ACC112 (cell line): ENCODE data around the gene LRRC53.

Source experiments
- H2AFZ ChIP-seq: fragments of 200-600 bp; sonication (generic); one replicate; pipeline ENCODE4 v1.6.0; 2017; ENCODE audit warnings: antibody characterized with exemption, low read length; ENCODE audit not compliant: unreplicated experiment
- H3K27ac ChIP-seq: fragments of 200-600 bp; sonication (generic); 2 replicates; pipeline ENCODE4 v1.5.1; 2014; ENCODE audit warnings: low read depth, mild to moderate bottlenecking, antibody characterized with exemption, low read length, moderate library complexity
- H3K27me3 ChIP-seq: fragments of 200-600 bp; sonication (generic); 2 replicates; pipeline ENCODE4 v1.6.1; 2014; ENCODE audit warnings: mild to moderate bottlenecking, antibody characterized with exemption, low read length, moderate library complexity, mixed read lengths; ENCODE audit not compliant: insufficient read depth
- H3K36me3 ChIP-seq: fragments of 200-600 bp; sonication (generic); 2 replicates; pipeline ENCODE4 v1.6.1; 2016; ENCODE audit warnings: mild to moderate bottlenecking, antibody characterized with exemption, low read length, moderate library complexity, mixed read lengths; ENCODE audit not compliant: insufficient read depth
- H3K4me1 ChIP-seq: fragments of 200-600 bp; sonication (generic); one replicate; pipeline ENCODE4 v1.6.1; 2016; ENCODE audit warnings: low read length, mixed read lengths; ENCODE audit not compliant: insufficient read depth, unreplicated experiment, control insufficient read depth
- H3K4me3 ChIP-seq: fragments of 200-600 bp; sonication (generic); 2 replicates; pipeline ENCODE4 v1.5.1; 2014; ENCODE audit warnings: mild to moderate bottlenecking, low read depth, low read length
- H3K79me2 ChIP-seq: fragments of 200-600 bp; sonication (generic); one replicate; pipeline ENCODE4 v1.6.0; 2016; ENCODE audit warnings: low read length; ENCODE audit not compliant: control insufficient read depth, unreplicated experiment, insufficient read depth

The LRRC53 gene

DNA sequence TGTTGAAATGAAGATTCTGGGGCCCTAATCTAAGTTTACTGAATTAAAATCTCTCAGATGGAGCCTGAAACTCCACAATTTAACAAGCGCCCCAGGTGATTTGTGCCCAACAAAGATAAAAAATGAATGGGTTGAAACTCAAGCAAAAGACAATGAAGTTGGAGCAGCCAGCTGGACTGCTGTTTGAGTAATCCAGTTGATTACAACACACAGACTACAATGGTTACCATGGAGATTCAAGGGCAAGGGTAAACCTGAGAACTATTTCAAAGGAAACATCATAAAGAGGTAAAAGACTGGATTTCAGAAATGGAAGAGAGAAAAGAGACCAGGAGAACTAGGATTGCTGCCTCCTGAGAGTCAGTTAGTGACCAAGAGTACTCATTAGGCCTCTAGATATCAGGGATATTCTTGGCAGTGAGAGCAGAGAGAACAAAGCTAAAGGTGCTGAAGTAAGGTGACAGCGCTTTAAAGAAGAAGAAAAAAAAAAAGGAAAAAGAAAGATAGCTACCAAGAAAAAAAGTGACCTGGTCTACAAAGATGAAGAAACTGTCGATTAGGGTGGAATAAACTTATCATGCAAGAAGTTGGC is 44.5 kb downstream of the LRRC53 start:
- Histone ChIP-seq H3K36me3 (no peaks in the 10 kb centered on the region), H3K27ac (no peak overlapping the region), H3K4me1 (peaks cover 9% of the 10 kb centered on the region), H3K79me2 (no peaks in the 10 kb centered on the region), H3K4me3 (no peak overlapping the region), H2AFZ (no peak overlapping the region), H3K27me3 (peaks cover 36% of the 10 kb centered on the region)

DNA sequence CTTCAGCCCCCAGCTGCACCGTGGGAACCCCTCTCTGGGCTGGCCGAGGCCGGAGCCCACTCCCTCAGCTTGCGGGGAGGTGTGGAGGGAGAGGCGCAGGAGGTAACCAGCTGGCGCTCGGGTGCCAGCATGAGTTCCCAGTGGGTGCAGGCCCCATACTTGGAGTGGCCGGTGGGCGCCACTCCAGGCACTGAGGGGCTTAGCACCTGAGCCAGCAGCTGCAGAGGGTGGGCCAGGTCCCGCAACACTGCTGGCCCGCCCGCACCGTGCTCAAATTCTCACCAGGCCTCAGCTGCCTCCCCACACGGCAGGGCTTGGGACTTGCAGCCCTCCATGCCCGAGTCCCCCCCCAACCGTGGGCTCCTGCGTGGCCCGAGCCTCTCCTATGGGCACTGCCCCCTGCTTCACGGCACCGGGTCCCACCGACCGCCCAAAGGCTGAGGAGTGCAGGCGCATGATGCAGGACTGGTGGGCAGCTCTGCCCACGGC is 47.2 kb downstream of the LRRC53 start:
- peaks cover 16% of the 10 kb centered on the region; the same call in 1 of the 2 replicates for H3K27me3 ChIP-seq
- no peak overlapping the region for H2AFZ ChIP-seq
- no peak overlapping the region for H3K4me3 ChIP-seq
- no peaks in the 10 kb centered on the region for H3K79me2 ChIP-seq
- no peaks in the 10 kb centered on the region for H3K36me3 ChIP-seq
- H3K27ac ChIP-seq: no peak overlapping the region
- H3K4me1 ChIP-seq: peaks cover 9% of the 10 kb centered on the region

DNA sequence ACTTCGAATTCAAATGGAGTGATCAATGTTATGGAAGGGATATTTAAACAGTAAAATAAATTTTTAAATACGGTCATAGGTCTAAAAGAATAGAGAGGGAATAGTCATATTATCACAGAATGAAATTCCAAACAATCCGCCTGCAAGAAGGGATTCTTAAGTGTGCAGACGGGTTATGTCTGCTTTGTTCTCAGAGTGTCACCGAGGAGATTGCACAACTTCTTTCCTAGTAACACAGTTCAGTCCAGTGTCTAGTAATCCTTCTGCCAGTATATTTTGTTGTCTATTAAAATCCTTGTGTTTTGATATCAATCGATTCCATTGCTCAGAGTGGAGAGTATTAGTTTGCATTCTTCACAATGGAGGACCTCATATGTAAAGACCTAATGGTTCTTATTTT is 48.4 kb downstream of the LRRC53 start:
- no peaks in the 10 kb centered on the region for H3K36me3 ChIP-seq
- H3K27ac ChIP-seq: no peak overlapping the region
- H3K79me2 ChIP-seq: no peaks in the 10 kb centered on the region
- peaks cover 9% of the 10 kb centered on the region for H3K4me1 ChIP-seq
- no peak overlapping the region for H3K4me3 ChIP-seq
- H2AFZ ChIP-seq: no peak overlapping the region
- peaks cover 9% of the 10 kb centered on the region; the same call in 1 of the 2 replicates for H3K27me3 ChIP-seq

DNA sequence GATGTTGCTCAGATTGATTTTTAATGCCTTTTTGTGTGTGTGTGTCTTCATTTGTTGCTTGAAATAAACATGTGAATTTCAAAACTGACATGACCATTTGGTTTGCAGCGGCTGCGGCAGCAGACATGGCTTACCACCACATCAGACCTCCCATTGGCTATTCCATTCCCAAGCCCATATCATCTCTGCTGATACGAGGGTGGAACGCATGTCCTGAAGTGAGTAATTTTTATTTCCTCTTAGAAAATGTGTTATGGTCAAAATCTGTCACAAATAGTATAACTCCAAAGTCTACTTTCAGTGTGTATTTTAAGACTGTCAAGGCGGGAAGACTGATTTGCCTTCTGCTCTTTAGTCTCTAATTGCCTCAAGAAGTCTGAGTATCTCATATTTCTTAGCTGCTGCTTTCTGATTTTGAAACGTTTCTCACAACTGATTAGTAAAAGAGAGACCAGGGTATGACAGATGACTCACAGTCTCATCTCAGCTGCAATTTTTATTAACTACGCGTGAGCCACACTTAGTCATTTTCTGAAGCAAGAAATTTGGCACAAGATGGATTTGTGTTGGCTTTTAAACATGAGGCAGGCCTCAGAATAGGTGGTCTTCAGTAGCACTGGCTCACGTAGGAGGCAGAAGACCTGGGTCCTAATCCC is 49.0 kb downstream of the LRRC53 start:
- Histone ChIP-seq H3K79me2 (no peaks in the 10 kb centered on the region), H2AFZ (no peak overlapping the region), H3K27me3 (peaks cover 9% of the 10 kb centered on the region; the same call in 1 of the 2 replicates), H3K36me3 (no peaks in the 10 kb centered on the region), H3K4me1 (peaks cover 9% of the 10 kb centered on the region), H3K4me3 (no peak overlapping the region), H3K27ac (no peak overlapping the region)

DNA sequence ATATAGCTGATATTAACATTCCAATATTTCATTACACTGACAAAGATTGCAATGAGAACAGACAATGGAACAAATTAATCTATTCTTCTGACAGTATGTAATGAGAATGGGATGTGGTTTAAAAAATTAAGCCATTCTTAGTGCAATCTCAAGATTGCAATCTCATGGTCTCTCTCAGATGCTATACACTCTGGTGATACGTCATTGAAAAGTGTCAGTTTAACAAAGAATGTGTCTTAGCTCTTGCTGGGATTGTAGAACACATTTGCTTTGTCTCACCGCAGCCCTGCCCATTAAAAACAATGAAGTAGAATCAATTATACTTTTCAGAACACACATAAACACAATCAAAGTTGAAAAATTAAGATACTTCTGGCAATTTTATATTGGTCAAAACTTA is 55.2 kb downstream of the LRRC53 start:
- Histone ChIP-seq H3K4me1 (no peaks in the 10 kb centered on the region), H3K36me3 (no peaks in the 10 kb centered on the region), H3K4me3 (no peak overlapping the region), H3K27ac (no peak overlapping the region), H3K79me2 (no peaks in the 10 kb centered on the region), H3K27me3 (no peaks in the 10 kb centered on the region), H2AFZ (no peak overlapping the region)

DNA sequence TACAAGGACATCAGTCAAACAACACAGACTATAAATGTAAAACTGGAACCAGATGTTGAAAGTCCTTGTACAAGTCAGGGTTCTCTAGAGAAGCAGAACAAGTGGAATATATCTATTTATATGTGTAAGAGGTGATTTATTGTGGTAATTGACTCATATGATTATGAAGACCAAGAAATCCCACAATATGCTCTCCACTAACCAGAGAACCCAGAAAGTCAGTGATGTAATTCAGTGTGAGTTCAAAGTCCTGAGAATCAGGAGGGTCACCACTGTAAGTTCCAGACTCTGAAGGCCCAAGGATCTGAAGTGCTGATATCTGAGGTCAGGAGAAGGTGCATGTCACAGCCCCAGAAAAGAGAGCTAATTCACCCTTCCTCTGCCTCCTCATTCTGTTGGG is 57.0 kb downstream of the LRRC53 start:
- no peak overlapping the region for H3K27ac ChIP-seq
- H2AFZ ChIP-seq: no peak overlapping the region
- no peaks in the 10 kb centered on the region for H3K27me3 ChIP-seq
- no peaks in the 10 kb centered on the region for H3K79me2 ChIP-seq
- H3K4me1 ChIP-seq: no peaks in the 10 kb centered on the region
- no peaks in the 10 kb centered on the region for H3K36me3 ChIP-seq
- no peak overlapping the region for H3K4me3 ChIP-seq

DNA sequence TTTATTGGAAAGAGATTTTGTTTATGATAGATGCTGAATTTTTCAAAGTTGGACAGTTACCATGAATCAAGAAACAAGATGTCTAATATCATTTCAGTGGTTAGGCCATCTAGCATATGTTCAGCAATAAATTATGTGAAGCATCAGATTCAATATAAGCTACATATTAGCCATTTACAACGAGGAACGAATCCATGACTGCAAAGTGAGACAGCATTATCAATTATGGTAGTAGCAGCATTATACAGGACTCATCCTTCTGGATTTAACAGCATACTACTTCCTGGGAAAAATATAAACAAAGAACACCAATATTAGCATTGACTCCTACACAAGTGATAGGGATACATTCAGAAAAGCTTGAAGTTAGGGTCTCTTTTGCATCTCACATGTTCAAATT is 59.1 kb downstream of the LRRC53 start:
- Histone ChIP-seq H3K27me3 (no peaks in the 10 kb centered on the region), H2AFZ (no peak overlapping the region), H3K4me1 (no peaks in the 10 kb centered on the region), H3K4me3 (no peak overlapping the region), H3K36me3 (no peaks in the 10 kb centered on the region), H3K79me2 (no peaks in the 10 kb centered on the region), H3K27ac (no peak overlapping the region)

DNA sequence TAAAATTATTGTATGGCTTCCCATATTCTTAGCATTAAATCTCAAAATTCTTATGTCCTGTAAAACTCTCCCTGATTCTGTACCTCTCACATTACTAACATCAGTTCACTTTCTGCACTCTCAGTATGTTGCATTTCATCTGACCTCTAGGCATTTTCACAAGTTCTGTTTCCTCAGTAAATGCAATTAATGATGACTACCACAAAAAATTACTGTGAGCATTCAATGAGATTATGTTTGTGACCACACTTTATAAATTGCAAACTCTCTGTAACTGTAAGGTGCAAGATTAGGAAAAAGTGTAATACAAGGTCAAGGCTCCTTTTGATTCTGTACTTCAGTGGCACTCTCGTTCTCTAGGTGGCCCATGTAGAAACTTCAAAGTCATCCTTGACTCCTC is 60.4 kb downstream of the LRRC53 start:
- H3K27ac ChIP-seq: no peak overlapping the region
- H3K27me3 ChIP-seq: no peaks in the 10 kb centered on the region
- no peak overlapping the region for H3K4me3 ChIP-seq
- no peak overlapping the region for H2AFZ ChIP-seq
- H3K79me2 ChIP-seq: no peaks in the 10 kb centered on the region
- H3K36me3 ChIP-seq: no peaks in the 10 kb centered on the region
- H3K4me1 ChIP-seq: no peaks in the 10 kb centered on the region

DNA sequence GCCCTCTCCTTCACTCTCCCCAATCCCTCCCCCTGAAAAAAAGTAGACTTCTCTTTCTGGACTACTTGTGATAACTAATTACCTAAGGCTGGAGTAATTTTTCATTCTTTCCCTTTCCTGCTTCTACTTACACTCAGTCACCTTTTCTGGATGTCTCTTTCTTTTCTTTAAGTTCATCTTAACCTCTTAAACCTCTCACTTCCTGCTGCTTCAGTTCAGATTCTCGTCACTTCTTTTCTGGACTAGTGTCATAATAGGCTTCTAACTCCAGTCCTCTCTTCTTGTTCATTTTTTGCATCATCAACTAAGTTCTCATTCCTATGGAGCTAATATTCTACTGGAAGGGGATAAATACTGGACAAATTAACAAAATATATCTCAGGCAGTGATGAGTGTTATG is 75.4 kb downstream of the LRRC53 start:
- no peaks in the 10 kb centered on the region for H3K79me2 ChIP-seq
- no peaks in the 10 kb centered on the region for H3K36me3 ChIP-seq
- H3K27ac ChIP-seq: no peak overlapping the region
- no peaks in the 10 kb centered on the region for H3K27me3 ChIP-seq
- no peaks in the 10 kb centered on the region for H3K4me1 ChIP-seq
- no peak overlapping the region for H2AFZ ChIP-seq
- H3K4me3 ChIP-seq: no peak overlapping the region

DNA sequence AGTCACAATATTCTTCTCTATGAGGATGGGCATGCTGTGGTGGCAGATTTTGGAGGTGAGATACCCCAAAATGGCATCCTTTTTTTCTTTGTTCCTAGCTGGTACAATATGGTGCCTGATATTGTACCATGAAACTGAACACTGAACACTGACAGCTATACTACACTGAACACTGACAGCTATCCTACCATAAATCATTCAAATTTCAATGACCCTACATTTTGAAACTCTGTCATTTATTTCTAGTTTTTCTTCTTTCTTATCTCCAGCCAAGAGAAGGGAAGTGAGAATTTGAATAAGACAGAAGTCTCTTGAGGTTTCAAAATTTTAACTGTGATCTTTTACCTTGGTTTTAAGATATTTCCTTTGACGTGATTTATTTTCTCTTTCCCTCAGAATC is 76.3 kb downstream of the LRRC53 start:
- H3K4me3 ChIP-seq: no peak overlapping the region
- H3K4me1 ChIP-seq: no peaks in the 10 kb centered on the region
- no peaks in the 10 kb centered on the region for H3K27me3 ChIP-seq
- H3K36me3 ChIP-seq: no peaks in the 10 kb centered on the region
- no peak overlapping the region for H3K27ac ChIP-seq
- H2AFZ ChIP-seq: no peak overlapping the region
- no peaks in the 10 kb centered on the region for H3K79me2 ChIP-seq

DNA sequence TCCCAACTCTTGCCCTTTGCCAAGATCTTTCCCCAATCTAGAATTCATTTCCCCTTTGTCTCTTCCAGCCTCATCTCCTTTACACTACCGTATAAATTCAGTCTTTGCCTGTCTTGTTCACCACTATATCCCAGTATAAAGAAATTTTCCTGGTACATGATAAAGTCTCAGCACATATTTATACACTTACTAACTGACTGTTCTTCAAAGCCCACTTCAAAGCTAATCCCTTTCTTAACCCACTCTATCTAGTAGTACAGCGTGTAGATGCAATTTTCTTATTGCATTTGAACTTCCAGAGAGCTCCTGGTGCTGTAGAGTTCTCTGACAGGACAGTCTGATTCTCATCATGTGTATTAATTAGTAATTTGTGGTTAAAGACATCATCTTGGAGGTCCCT is 78.1 kb downstream of the LRRC53 start:
- no peak overlapping the region for H3K4me3 ChIP-seq
- H3K79me2 ChIP-seq: no peaks in the 10 kb centered on the region
- H2AFZ ChIP-seq: no peak overlapping the region
- no peaks in the 10 kb centered on the region for H3K36me3 ChIP-seq
- no peaks in the 10 kb centered on the region for H3K27me3 ChIP-seq
- no peaks in the 10 kb centered on the region for H3K4me1 ChIP-seq
- no peak overlapping the region for H3K27ac ChIP-seq
